B cell (primary cell): ENCODE measurements around the gene VAMP1. TPM values are rescaled to one million over a fixed set of nuclear protein-coding genes. Genes with fewer than 3 reads are reported as not detected.

ENCODE experiments used
- ATAC-seq: fragments of 200-7000 bp; cut with Tn5 transposase; one replicate; pipeline ENCODE4 v1.10.0; 2021; ENCODE audit warnings: low read depth, mild to moderate bottlenecking, moderate number of reproducible peaks, moderate library complexity
- CTCF ChIA-PET: fragments of 350-600 bp; sonication (Branson Sonifier 250); formaldehyde crosslinking; loops from one replicate; lab custom pipeline; 2021; ENCODE audit warnings: antibody characterized with exemption, inconsistent platforms; lab: Charles Lee
- POLR2A ChIA-PET: fragments of 350-600 bp; sonication (Branson Sonifier 250); formaldehyde crosslinking; loops from one replicate; lab custom pipeline; 2021; ENCODE audit warnings: antibody characterized with exemption; lab: Charles Lee
- DNase-seq: peaks from one replicate; pipeline ENCODE4 v3.0.0; 2013
- H2AFZ ChIP-seq: 2 replicates; pipeline ENCODE4 v1.6.1; 2012; ENCODE audit warnings: mild to moderate bottlenecking, low read depth, low read length; ENCODE audit not compliant: insufficient read depth, poor library complexity, severe bottlenecking
- H3K27ac ChIP-seq, 2 donors: 1 replicate in 1 of 2; 2 replicates in 1 of 2; pipeline ENCODE4 v1.5.1; 2012 to 2013; ENCODE audit warnings: low read length in 2 of 2, mild to moderate bottlenecking in 2 of 2, moderate library complexity in 1 of 2
- H3K27me3 ChIP-seq, 4 experiments: fragments of 200-600 bp in 1 of 4; sonication (generic) in 1 of 4; replicated peaks in 1 of 4; 1 replicate in 2 of 4; 2 replicates in 2 of 4; pipeline versions ENCODE4 v1.6.1 to v1.7.0; 2013 to 2016; ENCODE audit warnings: low read length in 3 of 4, mild to moderate bottlenecking in 2 of 4, mixed read lengths in 1 of 4, moderate library complexity in 1 of 4; ENCODE audit not compliant: insufficient read depth in 4 of 4, control insufficient read depth in 3 of 4; ENCODE audit errors: control extremely low read depth in 1 of 4
- H3K36me3 ChIP-seq, 2 experiments: replicated peaks in 1 of 2; 1 replicate in 1 of 2; 2 replicates in 1 of 2; pipeline versions ENCODE4 v1.6.1 to v1.7.1; 2013; ENCODE audit warnings: low read length in 1 of 2; ENCODE audit not compliant: insufficient read depth in 2 of 2, control insufficient read depth in 1 of 2; ENCODE audit errors: control extremely low read depth in 1 of 2, extremely low read depth in 1 of 2
- H3K4me1 ChIP-seq, 2 donors: fragments of 200-600 bp in 1 of 2; sonication (generic) in 1 of 2; 1 replicate in 1 of 2; 2 replicates in 1 of 2; pipeline versions ENCODE4 v1.5.1 to v1.6.1; 2013 to 2017; ENCODE audit warnings: low read length in 2 of 2; ENCODE audit not compliant: control insufficient read depth in 2 of 2, insufficient read depth in 2 of 2
- H3K4me2 ChIP-seq: replicated peaks from 2 replicates; pipeline ENCODE3; 2012; ENCODE audit warnings: mild to moderate bottlenecking, low read depth, low read length; ENCODE audit not compliant: poor library complexity, severe bottlenecking
- H3K4me3 ChIP-seq, 5 experiments: fragments of 200-600 bp in 1 of 5; sonication (generic) in 1 of 5; 1 replicate in 3 of 5; 2 replicates in 2 of 5; pipeline versions ENCODE4 v1.5.1 to v1.7.0; 2011 to 2016; ENCODE audit warnings: low read length in 4 of 5, mild to moderate bottlenecking in 4 of 5, low read depth in 2 of 5, control low read depth in 1 of 5, moderate library complexity in 1 of 5; ENCODE audit not compliant: insufficient read depth in 1 of 5; ENCODE audit errors: control extremely low read depth in 1 of 5, extremely low read depth in 1 of 5
- H3K79me2 ChIP-seq: fragments of 200-600 bp; sonication (generic); one replicate; pipeline ENCODE4 v1.6.0; 2016; ENCODE audit warnings: low read length; ENCODE audit not compliant: control insufficient read depth, insufficient read depth
- H3K9ac ChIP-seq: fragments of 200-600 bp; sonication (generic); 2 replicates; pipeline ENCODE4 v1.6.1; 2017; ENCODE audit warnings: mild to moderate bottlenecking, low read length, moderate library complexity
- H3K9me3 ChIP-seq, 3 donors: one replicate each; pipeline versions ENCODE4 v1.6.1 to v1.7.1; 2013; ENCODE audit warnings: low read length in 2 of 3; ENCODE audit not compliant: control insufficient read depth in 2 of 3, insufficient read depth in 1 of 3; ENCODE audit errors: control extremely low read depth in 1 of 3
- H4K20me1 ChIP-seq: 2 replicates; pipeline ENCODE4 v1.6.0; 2012; ENCODE audit warnings: mild to moderate bottlenecking, low read length; ENCODE audit not compliant: insufficient read depth, control insufficient read depth, poor library complexity, severe bottlenecking
- H3K27ac Mint-ChIP-seq: one replicate; pipeline ENCODE4 v1.8.0; 2021; ENCODE audit warnings: mixed read lengths
- H3K27me3 Mint-ChIP-seq: one replicate; pipeline ENCODE4 v1.8.0; 2021; ENCODE audit warnings: mixed read lengths
- H3K4me1 Mint-ChIP-seq: one replicate; pipeline ENCODE4 v1.8.0; 2021; ENCODE audit warnings: mixed read lengths
- H3K4me3 Mint-ChIP-seq: one replicate; pipeline ENCODE4 v1.8.0; 2021; ENCODE audit warnings: mixed read lengths
- H3K9me3 Mint-ChIP-seq: one replicate; pipeline ENCODE4 v1.8.0; 2022; ENCODE audit warnings: mixed read lengths; ENCODE audit not compliant: insufficient read depth
- EZH2 ChIP-seq: IDR thresholded peaks from 2 replicates; pipeline ENCODE4 v1.6.1; 2012; ENCODE audit warnings: borderline replicate concordance, low read depth, mild to moderate bottlenecking, moderate library complexity, low read length; ENCODE audit not compliant: insufficient read depth, poor library complexity, severe bottlenecking
- WGBS: methylation state at CpG from one replicate; pipeline ENCODE4 v1.1.5; 2013; ENCODE audit warnings: missing lambda C conversion rate; ENCODE audit not compliant: insufficient coverage; 5-methylcytosine and 5-hydroxymethylcytosine counted together
- intact Hi-C: fragments of 100-400 bp; cut with micrococcal nuclease; formaldehyde crosslinking; loops from one replicate; pipeline ENCODE4 v1.10.0; 2022
- polyA plus RNA-seq: library from polyadenylated mRNA; depleted of rRNA; stranded (reverse); fragments of >200 nt; gene quantifications from 2 replicates; pipeline ENCODE4 v1.2.3, GENCODE V29; 2012
- total RNA-seq, 2 donors: library from RNA; stranded (reverse); fragments of 120-200 nt in 1 of 2; gene quantifications; 1 replicate in 1 of 2; 2 replicates in 1 of 2; pipeline versions ENCODE4 v1.2.3 to v1.2.4, GENCODE V29; 2013 to 2022
- TF ChIP-seq, protein P1 (sequence below): fragments of 200-600 bp; IDR thresholded peaks from one replicate; pipeline ENCODE4 v1.8.0; 2022; ENCODE audit warnings: antibody characterized with exemption, mild to moderate bottlenecking

VAMP1 gene
- total and polyA plus RNA-seq, 2 donors (not counting 1 experiment from before 2014, with no cell fraction given), result 62.4 to 98.9 TPM

DNA sequence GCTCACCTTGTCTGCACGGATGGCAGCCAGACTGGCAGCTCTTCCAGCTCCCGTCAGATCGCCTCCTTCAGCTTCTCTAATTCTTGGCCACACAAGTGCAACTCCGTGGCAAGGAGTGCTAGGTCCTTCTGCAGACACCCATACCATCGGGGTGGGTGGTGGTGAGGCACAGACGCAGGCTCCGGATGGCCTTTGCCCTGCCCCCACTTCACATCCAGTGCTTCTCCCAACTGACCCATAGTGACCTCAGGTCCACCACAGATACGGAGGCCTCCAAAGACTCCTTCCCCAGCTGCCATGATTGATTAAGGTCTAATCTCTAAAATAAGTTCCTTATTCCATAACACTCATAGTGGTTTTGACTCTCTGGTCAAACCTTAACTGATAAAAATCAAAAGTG is 45.6 kb downstream of the VAMP1 start:
- Histone ChIP-seq H3K9me3 (no peaks in the 10 kb centered on the region), H3K79me2 (no peaks in the 10 kb centered on the region), H4K20me1 (no peaks in the 10 kb centered on the region), H3K27me3 (no peaks in the 10 kb centered on the region), H3K4me3 (no peak overlapping the region), H3K4me1 (peaks cover 35 to 44% of the 10 kb centered on the region in 2 donors), H3K27ac (peak overlapping the region; percentile 10 to 50), H3K36me3 (no peaks in the 10 kb centered on the region), H3K9ac (no peak overlapping the region), H2AFZ (no peak overlapping the region), H3K4me2 (no peak overlapping the region)
- ChIA-PET POLR2A (interaction anchor here (1.2 to 5.6 kb wide), 7 partner anchors 27 to 112 kb away, joined by 3 to 72 read pairs (median 24); partner anchors contain the start of genes GAPDH, MRPL51, TAPBPL and VAMP1), CTCF (interaction anchor here (1.2 to 8.3 kb wide), 12 partner anchors 14 to 129 kb away, joined by 3 to 383 read pairs (median 16); partner anchors contain the start of genes CD27, GAPDH, TAPBPL and VAMP1)
- peak overlapping the region; percentile 83 for H3K27ac Mint-ChIP-seq
- H3K4me3 Mint-ChIP-seq, result no peak overlapping the region
- H3K9me3 Mint-ChIP-seq, result no peaks in the 10 kb centered on the region
- ATAC-seq (no peak), DNase-seq (no peak)
- intact Hi-C loops, result no loop called here
- peaks cover 45% of the 10 kb centered on the region for H3K4me1 Mint-ChIP-seq
- peaks cover 6% of the 10 kb centered on the region for H3K27me3 Mint-ChIP-seq
- no peak for TF ChIP-seq EZH2
- 94% methylated on average over 3 of the region's 8 CpGs for WGBS

DNA sequence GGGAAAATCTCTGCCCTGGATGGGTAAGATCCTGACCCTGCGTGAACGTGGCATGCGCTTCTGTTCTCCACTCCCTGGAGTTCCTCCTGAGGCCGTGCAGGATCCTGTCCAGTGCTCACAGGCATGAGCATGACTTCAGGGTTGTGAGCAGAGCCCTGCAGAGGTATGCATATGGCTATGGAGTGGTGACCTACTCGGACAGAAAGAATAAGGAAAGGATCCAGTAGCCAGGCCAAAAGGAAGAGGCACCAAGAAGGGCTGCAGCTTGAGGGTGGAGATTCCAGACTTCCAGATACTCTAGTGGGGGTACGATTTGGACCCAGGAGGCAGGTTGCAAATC is 46.5 kb downstream of the VAMP1 start:
- Mint-ChIP-seq H3K4me3 (peak overlapping the region; percentile 16), H3K9me3 (no peaks in the 10 kb centered on the region), H3K27me3 (peaks cover 11% of the 10 kb centered on the region), H3K27ac (peak overlapping the region; percentile 90), H3K4me1 (peaks cover 41% of the 10 kb centered on the region)
- H3K9ac ChIP-seq, result no peak overlapping the region
- H3K36me3 ChIP-seq, result no peaks in the 10 kb centered on the region
- ChIA-PET POLR2A (interaction anchor here (0.7 to 5.6 kb wide), 7 partner anchors 29 to 112 kb away, joined by 3 to 72 read pairs (median 24); partner anchors contain the start of genes GAPDH and VAMP1), CTCF (interaction anchor here (0.7 to 8.3 kb wide), 22 partner anchors 11 to 300 kb away, joined by 3 to 383 read pairs (median 5); partner anchors contain the start of genes CD27, COPS7A, GAPDH and MRPL51)
- peaks cover 35 to 44% of the 10 kb centered on the region in 2 donors for H3K4me1 ChIP-seq
- peak overlapping the region; percentile 58 for H3K4me2 ChIP-seq
- no peaks in the 10 kb centered on the region for H4K20me1 ChIP-seq
- intact Hi-C loops, result no loop called here
- H3K27me3 ChIP-seq, result no peaks in the 10 kb centered on the region
- no peaks in the 10 kb centered on the region for H3K79me2 ChIP-seq
- ATAC-seq (no peak), DNase-seq (no peak)
- TF ChIP-seq, protein P1, sequence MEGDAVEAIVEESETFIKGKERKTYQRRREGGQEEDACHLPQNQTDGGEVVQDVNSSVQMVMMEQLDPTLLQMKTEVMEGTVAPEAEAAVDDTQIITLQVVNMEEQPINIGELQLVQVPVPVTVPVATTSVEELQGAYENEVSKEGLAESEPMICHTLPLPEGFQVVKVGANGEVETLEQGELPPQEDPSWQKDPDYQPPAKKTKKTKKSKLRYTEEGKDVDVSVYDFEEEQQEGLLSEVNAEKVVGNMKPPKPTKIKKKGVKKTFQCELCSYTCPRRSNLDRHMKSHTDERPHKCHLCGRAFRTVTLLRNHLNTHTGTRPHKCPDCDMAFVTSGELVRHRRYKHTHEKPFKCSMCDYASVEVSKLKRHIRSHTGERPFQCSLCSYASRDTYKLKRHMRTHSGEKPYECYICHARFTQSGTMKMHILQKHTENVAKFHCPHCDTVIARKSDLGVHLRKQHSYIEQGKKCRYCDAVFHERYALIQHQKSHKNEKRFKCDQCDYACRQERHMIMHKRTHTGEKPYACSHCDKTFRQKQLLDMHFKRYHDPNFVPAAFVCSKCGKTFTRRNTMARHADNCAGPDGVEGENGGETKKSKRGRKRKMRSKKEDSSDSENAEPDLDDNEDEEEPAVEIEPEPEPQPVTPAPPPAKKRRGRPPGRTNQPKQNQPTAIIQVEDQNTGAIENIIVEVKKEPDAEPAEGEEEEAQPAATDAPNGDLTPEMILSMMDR, result no peak
- no peak for TF ChIP-seq EZH2
- WGBS, result 40% methylated on average over 5 of the region's 6 CpGs
- H2AFZ ChIP-seq, result peak overlapping the region; percentile 55
- no peaks in the 10 kb centered on the region for H3K9me3 ChIP-seq
- peak overlapping the region in 1 of 5 experiments; percentile 18 for H3K4me3 ChIP-seq
- H3K27ac ChIP-seq, result peak overlapping the region; percentile 3 to 35
